Mesothelial cell of epicardium (in vitro differentiated cells): ENCODE results near the gene POLR3G. TPM values are rescaled to one million over a fixed set of nuclear protein-coding genes. Genes with fewer than 3 reads are reported as not detected.
A peak's percentile ranks its signal among the peaks of the same experiment; 100 is the strongest.

ENCODE experiments used
- DNase-seq, 2 experiments: peaks; one replicate each; pipeline ENCODE4 v3.0.0; 2021; ENCODE audit warnings: low spot score in 2 of 2; ENCODE audit not compliant: unreplicated experiment in 2 of 2
- H3K27ac Mint-ChIP-seq: 2 replicates; pipeline ENCODE4 v1.8.0; 2021; ENCODE audit warnings: mixed read lengths
- H3K27me3 Mint-ChIP-seq: 2 replicates; pipeline ENCODE4 v1.8.0; 2021; ENCODE audit warnings: low read depth, mixed read lengths
- H3K36me3 Mint-ChIP-seq: 2 replicates; pipeline ENCODE4 v1.8.0; 2021; ENCODE audit warnings: mixed read lengths
- H3K4me1 Mint-ChIP-seq: 2 replicates; pipeline ENCODE4 v1.8.0; 2021; ENCODE audit warnings: mixed read lengths
- H3K4me3 Mint-ChIP-seq: 2 replicates; pipeline ENCODE4 v1.8.0; 2021; ENCODE audit warnings: mild to moderate bottlenecking, moderate library complexity, mixed read lengths
- H3K9me3 Mint-ChIP-seq: 2 replicates; pipeline ENCODE4 v1.8.0; 2021; ENCODE audit warnings: mixed read lengths
- total RNA-seq: library from RNA; stranded (reverse); gene quantifications from 3 replicates; pipeline ENCODE4 v1.2.1, GENCODE V29; 2021
- TF ChIP-seq, protein P1 (sequence below): fragments of 200-600 bp; sonication (generic); IDR thresholded peaks from one replicate; pipeline ENCODE4 v1.5.0; 2021; ENCODE audit warnings: antibody characterized with exemption; ENCODE audit not compliant: unreplicated experiment

Gene POLR3G
- total RNA-seq, 1 donor from 2014 or later = 2.1 TPM

DNA sequence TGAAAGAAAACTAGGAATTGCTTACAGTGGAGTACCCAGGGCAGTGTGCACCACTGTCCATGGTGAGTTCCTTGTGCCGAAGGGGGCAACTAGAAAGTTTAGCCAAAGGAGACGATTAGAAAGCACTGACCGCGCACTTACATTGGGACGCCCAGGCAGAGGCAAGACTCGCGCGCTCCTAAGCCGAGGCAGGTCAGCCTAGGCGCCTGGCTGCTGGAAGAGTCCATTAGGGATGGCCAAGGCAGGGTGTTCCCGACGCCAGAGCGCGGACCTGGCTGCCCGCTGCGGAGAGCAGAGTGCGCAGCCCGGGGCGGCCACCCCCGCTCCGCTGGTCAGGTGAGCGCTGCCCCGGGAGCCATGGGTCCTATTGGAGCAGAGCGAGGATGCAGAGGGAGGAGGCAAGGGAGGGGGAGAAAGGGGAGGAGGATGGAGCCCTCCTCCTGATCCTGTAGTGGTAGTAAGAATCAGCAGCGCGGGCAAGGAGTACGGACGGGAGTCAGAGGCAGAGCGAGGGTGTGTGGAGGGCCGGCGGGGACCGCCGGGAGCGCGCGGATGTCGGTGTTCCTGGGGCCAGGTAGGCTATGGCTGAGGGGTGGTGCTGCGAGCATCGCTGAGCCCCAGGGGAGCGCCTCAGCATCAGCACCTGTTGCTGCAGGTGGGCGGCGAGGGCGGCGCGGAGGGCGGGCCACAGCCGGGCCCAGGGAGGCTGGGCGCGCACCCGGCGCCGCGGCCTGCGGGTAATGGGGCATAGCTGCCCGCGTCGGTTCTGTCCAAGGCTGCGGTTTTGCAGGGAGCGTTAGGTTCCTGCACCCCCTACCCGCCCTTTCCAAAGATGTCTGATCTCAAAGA, 83.9 kb downstream of the POLR3G start, which contains the start of gene ADGRV1:
ADGRV1 (plus strand) TSS at position 454 of the 849 bp plus-strand sequence; CDS start at position 553, 99 bp downstream.
- no peak within 1 kb of the TSS for H3K27ac Mint-ChIP-seq
- peaks cover 11% of the 10 kb centered on the region for H3K4me1 Mint-ChIP-seq
- peak; percentile 53 to 77 for DNase-seq

DNA sequence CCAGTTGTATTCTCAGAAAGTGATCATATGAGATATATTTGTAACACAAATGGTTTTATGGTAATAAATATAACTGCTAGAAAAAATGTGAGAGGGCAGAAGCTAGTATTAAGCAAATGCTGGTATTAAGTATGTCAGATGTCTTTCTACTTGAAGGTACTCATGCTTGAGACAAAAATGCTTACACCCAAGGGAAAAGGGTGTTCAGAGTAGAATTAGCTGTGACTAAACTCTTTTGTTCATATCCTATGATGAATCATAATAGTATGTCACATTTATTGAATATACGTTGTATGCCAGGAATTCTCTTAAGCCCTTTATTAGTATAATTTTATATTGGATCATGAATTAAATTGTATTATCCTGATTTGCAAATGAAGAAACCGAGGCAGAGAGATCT, 86.1 kb downstream of the POLR3G start:
- TF ChIP-seq, protein P1, sequence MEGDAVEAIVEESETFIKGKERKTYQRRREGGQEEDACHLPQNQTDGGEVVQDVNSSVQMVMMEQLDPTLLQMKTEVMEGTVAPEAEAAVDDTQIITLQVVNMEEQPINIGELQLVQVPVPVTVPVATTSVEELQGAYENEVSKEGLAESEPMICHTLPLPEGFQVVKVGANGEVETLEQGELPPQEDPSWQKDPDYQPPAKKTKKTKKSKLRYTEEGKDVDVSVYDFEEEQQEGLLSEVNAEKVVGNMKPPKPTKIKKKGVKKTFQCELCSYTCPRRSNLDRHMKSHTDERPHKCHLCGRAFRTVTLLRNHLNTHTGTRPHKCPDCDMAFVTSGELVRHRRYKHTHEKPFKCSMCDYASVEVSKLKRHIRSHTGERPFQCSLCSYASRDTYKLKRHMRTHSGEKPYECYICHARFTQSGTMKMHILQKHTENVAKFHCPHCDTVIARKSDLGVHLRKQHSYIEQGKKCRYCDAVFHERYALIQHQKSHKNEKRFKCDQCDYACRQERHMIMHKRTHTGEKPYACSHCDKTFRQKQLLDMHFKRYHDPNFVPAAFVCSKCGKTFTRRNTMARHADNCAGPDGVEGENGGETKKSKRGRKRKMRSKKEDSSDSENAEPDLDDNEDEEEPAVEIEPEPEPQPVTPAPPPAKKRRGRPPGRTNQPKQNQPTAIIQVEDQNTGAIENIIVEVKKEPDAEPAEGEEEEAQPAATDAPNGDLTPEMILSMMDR = no peak
- no peak overlapping the region for H3K27ac Mint-ChIP-seq
- peaks cover 37% of the 10 kb centered on the region for H3K27me3 Mint-ChIP-seq
- H3K9me3 Mint-ChIP-seq = no peaks in the 10 kb centered on the region
- no peak for DNase-seq
- H3K36me3 Mint-ChIP-seq = no peaks in the 10 kb centered on the region
- H3K4me3 Mint-ChIP-seq = no peak overlapping the region
- H3K4me1 Mint-ChIP-seq = peaks cover 11% of the 10 kb centered on the region

More for the DNA sequence above, 83.9 kb downstream of the POLR3G start, which contains the start of gene ADGRV1:
- Mint-ChIP-seq H3K9me3 (no peaks in the 10 kb centered on the region), H3K27me3 (peaks cover 57% of the 10 kb centered on the region), H3K4me3 (peak within 1 kb of the TSS; percentile 84), H3K36me3 (no peaks in the 10 kb centered on the region)
- TF ChIP-seq, protein P1 = no peak

DNA sequence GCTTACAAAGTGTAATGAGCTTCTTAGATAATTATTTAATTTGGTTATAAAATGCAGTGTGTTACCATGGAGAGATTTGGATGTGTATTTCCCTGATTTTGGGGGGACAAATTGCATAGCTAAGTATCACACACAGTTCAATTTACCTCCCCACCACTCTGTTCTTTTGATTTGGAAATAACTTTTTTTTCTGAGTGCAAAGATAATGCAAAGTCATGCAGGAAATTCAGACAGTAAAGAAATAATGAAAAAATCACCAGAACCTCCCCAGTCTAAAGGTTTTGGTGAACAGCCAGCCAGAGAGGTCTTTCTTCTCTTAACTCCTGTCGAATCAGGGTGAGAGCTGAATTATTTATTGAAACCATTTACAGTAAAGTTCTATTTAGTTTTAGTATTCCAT, 87.1 kb downstream of the POLR3G start:
- Mint-ChIP-seq H3K9me3 (peaks cover 2% of the 10 kb centered on the region), H3K36me3 (no peaks in the 10 kb centered on the region), H3K27me3 (peaks cover 27% of the 10 kb centered on the region), H3K4me3 (no peak overlapping the region), H3K27ac (no peak overlapping the region), H3K4me1 (peaks cover 11% of the 10 kb centered on the region)
- no peak for DNase-seq
- TF ChIP-seq, protein P1 = no peak

DNA sequence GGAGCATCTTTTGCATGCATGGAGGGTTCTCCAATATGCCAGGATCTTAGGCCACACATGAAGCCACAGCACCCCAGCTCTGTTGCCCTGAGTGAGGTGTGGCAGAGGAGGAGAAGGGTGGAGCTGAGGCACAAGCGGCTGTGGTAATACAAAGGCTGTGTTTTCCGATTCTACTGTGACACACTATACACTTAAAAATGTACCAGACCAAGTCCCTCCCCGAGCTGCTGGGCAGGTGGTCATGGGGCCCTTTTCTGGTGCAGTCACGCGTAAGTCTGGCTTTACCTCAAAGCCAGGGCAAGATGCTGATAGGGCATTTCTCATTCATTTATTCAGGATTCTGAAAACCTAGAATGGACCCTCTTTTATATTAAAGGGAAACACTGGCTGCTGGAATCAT, 87.7 kb downstream of the POLR3G start:
- H3K27me3 Mint-ChIP-seq = peaks cover 21% of the 10 kb centered on the region
- TF ChIP-seq, protein P1 = no peak
- no peak overlapping the region for H3K27ac Mint-ChIP-seq
- peaks cover 6% of the 10 kb centered on the region for H3K9me3 Mint-ChIP-seq
- no peak for DNase-seq
- H3K4me3 Mint-ChIP-seq = no peak overlapping the region
- H3K4me1 Mint-ChIP-seq = peaks cover 11% of the 10 kb centered on the region
- no peaks in the 10 kb centered on the region for H3K36me3 Mint-ChIP-seq

DNA sequence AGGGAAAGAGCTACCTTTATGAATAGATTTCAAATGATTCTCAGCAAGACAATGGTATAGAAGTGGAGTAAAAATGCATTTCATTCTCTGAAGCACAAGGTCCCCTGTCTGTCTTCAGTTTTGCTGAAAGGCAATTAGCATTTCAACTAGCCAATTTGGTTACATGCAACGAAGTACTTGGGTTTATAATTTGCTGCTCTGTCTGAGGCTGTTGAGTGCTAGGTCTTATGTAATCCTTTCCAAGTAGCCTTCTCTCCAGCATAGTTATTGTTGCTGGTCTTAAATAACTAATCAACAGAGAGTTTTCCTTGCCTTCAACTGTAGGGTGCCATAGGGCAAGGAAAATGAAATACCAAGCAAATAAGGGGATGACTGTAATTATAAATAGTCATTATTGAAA, 88.4 kb downstream of the POLR3G start:
- H3K4me3 Mint-ChIP-seq = no peak overlapping the region
- peaks cover 2% of the 10 kb centered on the region for H3K36me3 Mint-ChIP-seq
- TF ChIP-seq, protein P1 = no peak
- peaks cover 10% of the 10 kb centered on the region for H3K9me3 Mint-ChIP-seq
- no peak overlapping the region for H3K27ac Mint-ChIP-seq
- DNase-seq = no peak
- peaks cover 7% of the 10 kb centered on the region for H3K4me1 Mint-ChIP-seq
- peaks cover 14% of the 10 kb centered on the region for H3K27me3 Mint-ChIP-seq

Other genes with a start within 250 kb of the POLR3G start
- gene CETN3, start 65.1 kb upstream of the POLR3G start, total RNA-seq = 32.9 to 35.5 TPM (median 34.2 TPM) in 3 replicates
- 5.0 to 5.2 TPM (median 5.1 TPM) in 3 replicates for gene MBLAC2, start 93 bp upstream of the POLR3G start, total RNA-seq
- gene LYSMD3, start 54.7 kb downstream of the POLR3G start, total RNA-seq = 14.5 to 16.8 TPM (median 14.8 TPM) in 3 replicates
- gene ADGRV1, start 83.9 kb downstream of the POLR3G start, total RNA-seq = 22.2 to 25.4 TPM (median 24.6 TPM) in 3 replicates